ENCODE data around the gene MED22. TPM values are rescaled to one million over a fixed set of nuclear protein-coding genes. Genes with fewer than 3 reads are reported as not detected.
"Not testable (repeated sequence)": the region's sequence is repeated elsewhere in the genome, so short reads cannot be mapped to it uniquely, and the experiment has no call there.

Gene MED22
- polyA plus RNA-seq, 3 donors = 6.8 to 27.7 (median 9.6) TPM

GRCh38 chr9:133393399-133393798 lies 45.5 kb upstream of the MED22 start:
- intact Hi-C loops (cut with micrococcal nuclease) = no loop called here
- Histone ChIP-seq H3K27me3 (ENCODE audit: control insufficient read depth in 2 of 2, insufficient read depth in 2 of 2, low read length in 2 of 2) (no peaks in the 10 kb centered on the region), H3K9me3 (replicated peaks in 1 of 2; ENCODE audit: control insufficient read depth in 1 of 2, insufficient read depth in 1 of 2, low read length in 2 of 2) (no peaks in the 10 kb centered on the region), H3K4me2 (replicated peaks; ENCODE audit: extremely low read depth, low read length, poor library complexity, severe bottlenecking) (no peak overlapping the region), H3K27ac (ENCODE audit: low read depth in 1 of 2, low read length in 2 of 2) (no peak overlapping the region), H3K4me3 (replicated peaks in 1 of 3; ENCODE audit: low read depth in 2 of 3, low read length in 3 of 3) (no peak overlapping the region), H3K4me1 (ENCODE audit: control insufficient read depth in 1 of 2, insufficient read depth in 2 of 2, low read length in 2 of 2) (no peaks in the 10 kb centered on the region), H2AFZ (ENCODE audit: insufficient read depth, low read depth, low read length, poor library complexity, severe bottlenecking) (no peak overlapping the region), H3K9ac (ENCODE audit: insufficient read depth, low read length, poor library complexity, severe bottlenecking) (no peak overlapping the region), H4K20me1 (ENCODE audit: insufficient read depth, low read length) (no peaks in the 10 kb centered on the region), H3K79me2 (ENCODE audit: insufficient read depth, low read length) (no peaks in the 10 kb centered on the region), H3K36me3 (replicated peaks in 1 of 2; ENCODE audit: control insufficient read depth in 1 of 2, insufficient read depth in 2 of 2, low read length in 2 of 2) (no peaks in the 10 kb centered on the region)
- H3K27ac Mint-ChIP-seq = no peak overlapping the region
- DNase-seq = no peak
- no peaks in the 10 kb centered on the region for H3K4me1 Mint-ChIP-seq
- WGBS (ENCODE audit: insufficient coverage) = 100% methylated on average over 3 of the region's 3 CpGs
- peaks cover 0 to 3% (median 0%) of the 10 kb centered on the region in 7 donors for H3K9me3 Mint-ChIP-seq
- no peak overlapping the region for H3K4me3 Mint-ChIP-seq
- H3K36me3 Mint-ChIP-seq = no peaks in the 10 kb centered on the region
- H3K27me3 Mint-ChIP-seq (ENCODE audit: low read depth in 3 of 3) = peaks cover 4 to 16% (median 8%) of the 10 kb centered on the region in 3 donors
- TF ChIP-seq CTCF (IDR thresholded peaks at IDR 0.05) = no peak

DNA sequence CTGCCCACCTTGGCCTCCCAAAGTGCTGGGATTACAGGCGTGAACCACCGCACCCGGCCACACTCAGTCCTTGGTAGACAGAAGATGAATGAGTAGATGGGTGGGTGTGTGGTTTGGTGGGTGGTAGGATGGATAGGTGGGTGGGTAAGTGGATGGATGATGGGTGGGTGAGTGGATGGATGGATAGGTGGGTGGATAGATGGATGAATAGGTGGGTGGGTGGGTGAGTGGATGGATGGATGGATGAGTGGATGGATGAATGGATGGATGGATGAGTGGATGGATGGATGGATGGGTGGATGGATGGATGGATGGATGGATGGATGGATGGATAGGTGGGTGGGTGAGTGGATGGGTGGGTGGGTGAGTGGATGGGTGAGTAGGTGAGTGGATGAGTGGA lies 44.4 kb upstream of the MED22 start:
- H3K79me2 ChIP-seq (ENCODE audit: insufficient read depth, low read length); H3K4me3 Mint-ChIP-seq; H3K27ac Mint-ChIP-seq; H3K4me3 ChIP-seq (replicated peaks in 1 of 3; ENCODE audit: low read depth in 2 of 3, low read length in 3 of 3); H3K4me1 Mint-ChIP-seq; H3K9me3 ChIP-seq (replicated peaks in 1 of 2; ENCODE audit: control insufficient read depth in 1 of 2, insufficient read depth in 1 of 2, low read length in 2 of 2); H3K27me3 ChIP-seq (ENCODE audit: control insufficient read depth in 2 of 2, insufficient read depth in 2 of 2, low read length in 2 of 2); H4K20me1 ChIP-seq (ENCODE audit: insufficient read depth, low read length); H3K4me1 ChIP-seq (ENCODE audit: control insufficient read depth in 1 of 2, insufficient read depth in 2 of 2, low read length in 2 of 2); H2AFZ ChIP-seq (ENCODE audit: insufficient read depth, low read depth, low read length, poor library complexity, severe bottlenecking); H3K4me2 ChIP-seq (replicated peaks; ENCODE audit: extremely low read depth, low read length, poor library complexity, severe bottlenecking); intact Hi-C loops (cut with micrococcal nuclease); H3K36me3 Mint-ChIP-seq; H3K9me3 Mint-ChIP-seq; DNase-seq; H3K27ac ChIP-seq (ENCODE audit: low read depth in 1 of 2, low read length in 2 of 2); H3K36me3 ChIP-seq (replicated peaks in 1 of 2; ENCODE audit: control insufficient read depth in 1 of 2, insufficient read depth in 2 of 2, low read length in 2 of 2); H3K9ac ChIP-seq (ENCODE audit: insufficient read depth, low read length, poor library complexity, severe bottlenecking): not testable (repeated sequence)
- H3K27me3 Mint-ChIP-seq (ENCODE audit: low read depth in 3 of 3) = peaks cover 4 to 16% (median 7%) of the 10 kb centered on the region in 3 donors
- WGBS (ENCODE audit: insufficient coverage) = 90% methylated on average over 3 of the region's 3 CpGs

DNA sequence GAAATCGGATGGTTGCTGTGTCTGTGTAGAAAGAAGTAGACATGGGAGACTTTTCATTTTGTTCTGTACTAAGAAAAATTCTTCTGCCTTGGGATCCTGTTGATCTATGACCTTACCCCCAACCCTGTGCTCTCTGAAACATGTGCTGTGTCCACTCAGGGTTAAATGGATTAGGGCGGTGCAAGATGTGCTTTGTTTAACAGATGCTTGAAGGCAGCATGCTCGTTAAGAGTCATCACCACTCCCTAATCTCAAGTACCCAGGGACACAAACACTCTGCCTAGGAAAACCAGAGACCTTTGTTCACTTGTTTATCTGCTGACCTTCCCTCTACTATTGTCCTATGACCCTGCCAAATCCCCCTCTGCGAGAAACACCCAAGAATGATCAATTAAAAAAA lies 43.5 kb upstream of the MED22 start:
- H3K4me1 ChIP-seq (ENCODE audit: control insufficient read depth in 1 of 2, insufficient read depth in 2 of 2, low read length in 2 of 2); H3K4me3 ChIP-seq (replicated peaks in 1 of 3; ENCODE audit: low read depth in 2 of 3, low read length in 3 of 3); H3K27ac Mint-ChIP-seq; intact Hi-C loops (cut with micrococcal nuclease); H3K4me3 Mint-ChIP-seq; H3K27me3 ChIP-seq (ENCODE audit: control insufficient read depth in 2 of 2, insufficient read depth in 2 of 2, low read length in 2 of 2); H3K9ac ChIP-seq (ENCODE audit: insufficient read depth, low read length, poor library complexity, severe bottlenecking); H3K9me3 ChIP-seq (replicated peaks in 1 of 2; ENCODE audit: control insufficient read depth in 1 of 2, insufficient read depth in 1 of 2, low read length in 2 of 2); H3K79me2 ChIP-seq (ENCODE audit: insufficient read depth, low read length); H3K9me3 Mint-ChIP-seq; H3K36me3 ChIP-seq (replicated peaks in 1 of 2; ENCODE audit: control insufficient read depth in 1 of 2, insufficient read depth in 2 of 2, low read length in 2 of 2); H3K36me3 Mint-ChIP-seq; H4K20me1 ChIP-seq (ENCODE audit: insufficient read depth, low read length); H2AFZ ChIP-seq (ENCODE audit: insufficient read depth, low read depth, low read length, poor library complexity, severe bottlenecking); H3K4me1 Mint-ChIP-seq; H3K4me2 ChIP-seq (replicated peaks; ENCODE audit: extremely low read depth, low read length, poor library complexity, severe bottlenecking); H3K27ac ChIP-seq (ENCODE audit: low read depth in 1 of 2, low read length in 2 of 2); DNase-seq: not testable (repeated sequence)
- peaks cover 4 to 19% (median 9%) of the 10 kb centered on the region in 3 donors for H3K27me3 Mint-ChIP-seq (ENCODE audit: low read depth in 3 of 3)
- WGBS (ENCODE audit: insufficient coverage) = no CpG with 5 or more reads among the region's 4 CpGs
